Esophagus squamous epithelium (tissue), 4 donors: ENCODE results near the gene HEY2.

Source experiments
- CTCF ChIP-seq, 6 experiments: fragments of 450-650 bp in 4 of 6; fragments of 200-600 bp in 2 of 6; sonication (generic) in 2 of 6; IDR thresholded peaks; one replicate each; pipeline ENCODE4 v1.5.1; 2016 to 2019; ENCODE audit warnings: antibody characterized with exemption in 6 of 6, mild to moderate bottlenecking in 4 of 6, moderate library complexity in 4 of 6
- POLR2A ChIP-seq, 4 donors: fragments of 450-650 bp; IDR thresholded peaks; one replicate each; pipeline ENCODE4 v1.6.1; 2017; ENCODE audit warnings: antibody characterized with exemption in 4 of 4, mild to moderate bottlenecking in 4 of 4, moderate library complexity in 3 of 4

GRCh38 chr6:125743604-125744003 is 5.8 kb upstream of the HEY2 start:
- TF ChIP-seq CTCF (IDR thresholded peaks at IDR 0.05) (no peak), POLR2A (IDR thresholded peaks at IDR 0.05) (no peak)
